Retinal pigment epithelial cell (primary cell): ENCODE data around the gene UCHL5.
"Not testable (repeated sequence)": the region's sequence is repeated elsewhere in the genome, so short reads cannot be mapped to it uniquely, and the experiment has no call there.

Experiments used
- DNase-seq: peaks from one replicate; pipeline ENCODE4 v3.0.0-alpha.2; 2010; ENCODE audit warnings: low read depth
- H3K4me3 ChIP-seq: 2 replicates; pipeline ENCODE4 v1.5.1; 2011; ENCODE audit warnings: mild to moderate bottlenecking, low read length, control low read depth, moderate library complexity
- CTCF ChIP-seq: conservative IDR thresholded peaks from 2 replicates; pipeline ENCODE4 v1.5.1; 2011; ENCODE audit warnings: low read depth, low read length, control low read depth, inconsistent platforms

The UCHL5 gene

GRCh38 chr1:193065954-193066353, 6.8 kb upstream of the UCHL5 start:
- DNase-seq: no peak
- TF ChIP-seq CTCF: no peak
- no peak overlapping the region for H3K4me3 ChIP-seq

GRCh38 chr1:193062698-193063463, 3.7 kb upstream of the UCHL5 start:
- no peak for TF ChIP-seq CTCF
- no peak for DNase-seq
- no peak overlapping the region for H3K4me3 ChIP-seq

- no peak for DNase-seq
- TF ChIP-seq CTCF: no peak
- peak overlapping the region; percentile 91 for H3K4me3 ChIP-seq
Measured at GRCh38 chr1:193060938-193061337, 1.8 kb upstream of the UCHL5 start.

GRCh38 chr1:193060406-193060805, 1.2 kb upstream of the UCHL5 start:
- H3K4me3 ChIP-seq: peak overlapping the region; percentile 91
- DNase-seq: no peak
- no peak for TF ChIP-seq CTCF

- DNase-seq: no peak
- no peak for TF ChIP-seq CTCF
- peak overlapping the region; percentile 91 for H3K4me3 ChIP-seq
Measured at GRCh38 chr1:193060115-193060403, 899 bp upstream of the UCHL5 start.

- DNase-seq: no peak
- no peak for TF ChIP-seq CTCF
Measured at GRCh38 chr1:193058529-193059281, 455 bp downstream of the UCHL5 start.

GRCh38 chr1:193054169-193054675, 4.9 kb downstream of the UCHL5 start:
- TF ChIP-seq CTCF: no peak

More at GRCh38 chr1:193058529-193059281, 455 bp downstream of the UCHL5 start:
- H3K4me3 ChIP-seq: peak overlapping the region; percentile 91

GRCh38 chr1:193048913-193049312, 10.2 kb downstream of the UCHL5 start:
- DNase-seq: not testable (repeated sequence)

More at GRCh38 chr1:193054169-193054675, 4.9 kb downstream of the UCHL5 start:
- no peak overlapping the region for H3K4me3 ChIP-seq
- no peak for DNase-seq

More at GRCh38 chr1:193048913-193049312, 10.2 kb downstream of the UCHL5 start:
- H3K4me3 ChIP-seq: not testable (repeated sequence)
